SK-N-SH treated with all-trans-retinoic acid at 6 μM for 48 hours (cell line): ENCODE data around the gene PPT1.

Source experiments
- ATAC-seq: fragments of 200-7000 bp; cut with Tn5 transposase; 3 replicates; pipeline ENCODE4 v1.9.1; 2020; ENCODE audit warnings: mild to moderate bottlenecking, moderate library complexity
- ARNTL ChIP-seq: fragments of 450-650 bp; formaldehyde crosslinking; IDR thresholded peaks from 2 replicates; pipeline ENCODE4 v1.5.0; 2020; ENCODE audit warnings: low read depth, mild to moderate bottlenecking, moderate library complexity, borderline replicate concordance
- BACH2 ChIP-seq: fragments of 250-450 bp; sonication (Bioruptor Pico); IDR thresholded peaks from 2 replicates; pipeline ENCODE4 v1.9.0; 2021; ENCODE audit warnings: mild to moderate bottlenecking, borderline replicate concordance
- CSDC2 ChIP-seq: fragments of 250-450 bp; sonication (Bioruptor Pico); IDR thresholded peaks from 2 replicates; pipeline ENCODE4 v1.5.0; 2020; ENCODE audit warnings: mild to moderate bottlenecking, moderate library complexity
- ESRRG ChIP-seq: fragments of 250-450 bp; sonication (Bioruptor Pico); IDR thresholded peaks from 2 replicates; pipeline ENCODE4 v1.6.1; 2021; ENCODE audit warnings: mild to moderate bottlenecking
- GLIS3 ChIP-seq: fragments of 250-450 bp; sonication (Bioruptor Pico); IDR thresholded peaks from 2 replicates; pipeline ENCODE4 v1.5.0; 2020; ENCODE audit warnings: mild to moderate bottlenecking, moderate library complexity
- ISL1 ChIP-seq: fragments of 250-450 bp; sonication (Bioruptor Pico); IDR thresholded peaks from 2 replicates; pipeline ENCODE4 v2.1.2; 2022; ENCODE audit warnings: mild to moderate bottlenecking, moderate library complexity
- OSR1 ChIP-seq: fragments of 250-450 bp; sonication (Bioruptor Pico); IDR thresholded peaks from 2 replicates; pipeline ENCODE4 v1.8.0; 2022; ENCODE audit warnings: moderate library complexity, mild to moderate bottlenecking, inconsistent platforms
- PATZ1 ChIP-seq: fragments of 250-450 bp; sonication (Bioruptor Pico); IDR thresholded peaks from 2 replicates; pipeline ENCODE4 v1.8.0; 2020; ENCODE audit warnings: mild to moderate bottlenecking, moderate library complexity, borderline replicate concordance
- POU6F1 ChIP-seq: fragments of 250-450 bp; sonication (Bioruptor Pico); IDR thresholded peaks from 2 replicates; pipeline ENCODE4 v1.8.0; 2021; ENCODE audit warnings: low read depth, mild to moderate bottlenecking, moderate library complexity, borderline replicate concordance
- PPARA ChIP-seq: fragments of 250-450 bp; sonication (Bioruptor Pico); IDR thresholded peaks from 2 replicates; pipeline ENCODE4 v1.5.0; 2020; ENCODE audit warnings: mild to moderate bottlenecking, borderline replicate concordance
- RARB ChIP-seq: fragments of 250-450 bp; sonication (Bioruptor Pico); IDR thresholded peaks from 2 replicates; pipeline ENCODE4 v1.8.0; 2021; ENCODE audit warnings: mild to moderate bottlenecking, moderate library complexity
- SNAI2 ChIP-seq: fragments of 250-450 bp; sonication (Bioruptor Pico); IDR thresholded peaks from 2 replicates; pipeline ENCODE4 v1.5.0; 2020; ENCODE audit warnings: mild to moderate bottlenecking, moderate library complexity
- TOX ChIP-seq: fragments of 250-450 bp; sonication (Bioruptor Pico); IDR thresholded peaks from 2 replicates; pipeline ENCODE4 v1.8.0; 2021; ENCODE audit warnings: mild to moderate bottlenecking, moderate library complexity, borderline replicate concordance
- TSHZ2 ChIP-seq: fragments of 250-450 bp; sonication (Bioruptor Pico); IDR thresholded peaks from 2 replicates; pipeline ENCODE4 v1.5.0; 2020; ENCODE audit warnings: mild to moderate bottlenecking, moderate library complexity
- ZFP3 ChIP-seq: fragments of 250-450 bp; sonication (Bioruptor Pico); IDR thresholded peaks from 2 replicates; pipeline ENCODE4 v1.5.0; 2020; ENCODE audit warnings: mild to moderate bottlenecking, moderate library complexity
- ZNF70 ChIP-seq: fragments of 450-650 bp; formaldehyde crosslinking; IDR thresholded peaks from 2 replicates; pipeline ENCODE4 v1.5.0; 2020; ENCODE audit warnings: mild to moderate bottlenecking, moderate library complexity
- TF ChIP-seq, protein P1 (sequence below): fragments of 250-450 bp; sonication (Bioruptor Pico); IDR thresholded peaks from 2 replicates; pipeline ENCODE4 v1.5.1; 2021; ENCODE audit warnings: mild to moderate bottlenecking, moderate library complexity
- TF ChIP-seq, protein P2 (sequence below): fragments of 250-450 bp; sonication (Bioruptor Pico); IDR thresholded peaks from 2 replicates; pipeline ENCODE4 v1.5.1; 2020; ENCODE audit warnings: low read depth, mild to moderate bottlenecking, moderate library complexity

Gene PPT1

DNA sequence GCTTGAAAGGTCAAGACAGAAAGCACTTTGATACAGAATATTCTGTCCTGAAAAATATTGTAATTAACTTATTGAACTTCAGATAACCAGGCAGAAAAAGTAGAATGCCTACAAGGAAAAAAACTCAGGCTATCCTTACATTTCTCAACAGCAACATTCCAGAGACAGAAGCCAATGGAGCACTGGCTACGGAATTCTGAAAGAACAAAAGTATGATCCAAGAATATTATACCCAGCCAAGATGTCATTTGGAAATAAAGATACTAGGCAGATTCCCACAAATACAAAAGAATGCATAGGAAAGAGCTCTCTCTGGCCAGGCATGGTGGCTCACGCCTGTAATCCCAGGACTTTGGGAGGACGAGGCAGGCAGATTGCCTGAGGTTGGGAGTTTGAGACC lies 5.8 kb upstream of the PPT1 start:
- TF ChIP-seq SNAI2 (CRISPR knock-in tag) (no peak), ESRRG (no peak), RARB (CRISPR knock-in tag) (no peak), OSR1 (no peak), PPARA (CRISPR knock-in tag) (no peak), BACH2 (CRISPR knock-in tag) (no peak), ARNTL (CRISPR knock-in tag) (no peak), ZFP3 (no peak), TOX (CRISPR knock-in tag) (no peak), TSHZ2 (CRISPR knock-in tag) (no peak), CSDC2 (no peak)
- TF ChIP-seq, protein P1, sequence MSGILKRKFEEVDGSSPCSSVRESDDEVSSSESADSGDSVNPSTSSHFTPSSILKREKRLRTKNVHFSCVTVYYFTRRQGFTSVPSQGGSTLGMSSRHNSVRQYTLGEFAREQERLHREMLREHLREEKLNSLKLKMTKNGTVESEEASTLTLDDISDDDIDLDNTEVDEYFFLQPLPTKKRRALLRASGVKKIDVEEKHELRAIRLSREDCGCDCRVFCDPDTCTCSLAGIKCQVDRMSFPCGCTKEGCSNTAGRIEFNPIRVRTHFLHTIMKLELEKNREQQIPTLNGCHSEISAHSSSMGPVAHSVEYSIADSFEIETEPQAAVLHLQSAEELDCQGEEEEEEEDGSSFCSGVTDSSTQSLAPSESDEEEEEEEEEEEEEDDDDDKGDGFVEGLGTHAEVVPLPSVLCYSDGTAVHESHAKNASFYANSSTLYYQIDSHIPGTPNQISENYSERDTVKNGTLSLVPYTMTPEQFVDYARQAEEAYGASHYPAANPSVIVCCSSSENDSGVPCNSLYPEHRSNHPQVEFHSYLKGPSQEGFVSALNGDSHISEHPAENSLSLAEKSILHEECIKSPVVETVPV (CRISPR knock-in tag) = no peak
- TF ChIP-seq, protein P2, sequence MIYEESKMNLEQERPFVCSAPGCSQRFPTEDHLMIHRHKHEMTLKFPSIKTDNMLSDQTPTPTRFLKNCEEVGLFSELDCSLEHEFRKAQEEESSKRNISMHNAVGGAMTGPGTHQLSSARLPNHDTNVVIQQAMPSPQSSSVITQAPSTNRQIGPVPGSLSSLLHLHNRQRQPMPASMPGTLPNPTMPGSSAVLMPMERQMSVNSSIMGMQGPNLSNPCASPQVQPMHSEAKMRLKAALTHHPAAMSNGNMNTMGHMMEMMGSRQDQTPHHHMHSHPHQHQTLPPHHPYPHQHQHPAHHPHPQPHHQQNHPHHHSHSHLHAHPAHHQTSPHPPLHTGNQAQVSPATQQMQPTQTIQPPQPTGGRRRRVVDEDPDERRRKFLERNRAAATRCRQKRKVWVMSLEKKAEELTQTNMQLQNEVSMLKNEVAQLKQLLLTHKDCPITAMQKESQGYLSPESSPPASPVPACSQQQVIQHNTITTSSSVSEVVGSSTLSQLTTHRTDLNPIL (CRISPR knock-in tag) = no peak
- TF ChIP-seq, all 23 proteins: peak for 0
- ATAC-seq = no peak

DNA sequence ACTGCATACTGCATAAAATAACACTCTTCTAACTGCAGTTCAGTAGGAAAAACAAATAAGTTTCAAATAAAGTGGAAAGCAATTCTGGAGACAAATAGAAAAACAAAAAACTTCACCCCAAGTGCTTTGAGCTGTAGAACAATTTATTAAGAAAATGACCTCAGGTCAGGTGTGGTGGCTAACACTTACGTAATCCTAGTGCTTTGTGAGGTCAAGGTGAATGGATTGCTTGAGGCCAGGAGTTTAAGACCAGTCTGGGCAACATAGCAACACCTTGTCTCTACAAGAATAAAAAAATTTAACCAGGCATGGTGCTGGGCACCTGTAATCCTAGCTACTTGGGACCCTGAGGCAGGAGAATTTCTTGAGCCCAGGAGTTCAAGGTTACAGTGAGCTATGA lies 5.0 kb upstream of the PPT1 start:
- TF ChIP-seq, protein P2 (CRISPR knock-in tag) = no peak
- TF ChIP-seq TOX (CRISPR knock-in tag) (no peak), POU6F1 (CRISPR knock-in tag) (no peak)
- TF ChIP-seq, protein P1 (CRISPR knock-in tag) = no peak
- ATAC-seq = no peak

GRCh38 chr1:40096646-40096976 lies 441 bp downstream of the PPT1 start:
- peak; percentile 59 for ATAC-seq
- TF ChIP-seq ESRRG = no peak
- no peak for TF ChIP-seq PATZ1 (CRISPR knock-in tag)
- TF ChIP-seq OSR1 = no peak
- no peak for TF ChIP-seq ISL1
- no peak for TF ChIP-seq GLIS3
- TF ChIP-seq ZNF70 = no peak
- TF ChIP-seq TSHZ2 (CRISPR knock-in tag) = no peak
- TF ChIP-seq BACH2 (CRISPR knock-in tag) = no peak
- TF ChIP-seq ARNTL (CRISPR knock-in tag) = no peak
- TF ChIP-seq, protein P2 (CRISPR knock-in tag) = no peak
- TF ChIP-seq CSDC2 = no peak
- TF ChIP-seq, protein P1 (CRISPR knock-in tag) = no peak
